HG02571 (cell line): ENCODE results near the gene PAM16.

Experiments
- ATAC-seq: cut with Tn5 transposase; IDR thresholded peaks from one replicate; pipeline ENCODE4 v1.9.1; 2021; ENCODE audit warnings: mild to moderate bottlenecking, moderate library complexity; ENCODE audit not compliant: unreplicated experiment

The PAM16 gene

DNA sequence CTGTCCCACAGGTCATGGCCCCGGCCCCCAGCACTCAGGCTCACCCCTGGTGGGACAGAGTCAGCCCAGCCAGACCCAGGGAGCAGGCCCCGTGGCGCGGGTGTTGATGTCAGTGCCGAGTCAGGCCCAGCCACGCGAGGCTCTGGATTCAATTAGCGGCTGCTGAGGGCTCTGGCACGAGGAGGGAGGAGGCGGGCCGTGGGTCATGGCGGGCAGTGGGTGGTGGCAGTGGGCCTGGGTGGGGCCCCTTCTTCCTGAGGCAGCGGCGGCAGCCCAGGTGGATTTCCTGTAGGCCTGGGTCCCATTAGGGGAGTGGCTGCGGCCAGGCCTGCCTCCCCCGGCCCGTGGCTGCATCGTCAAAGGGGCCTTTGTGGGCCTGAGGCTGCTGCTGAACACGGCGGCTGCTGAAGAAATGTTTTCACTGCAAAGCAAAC is 33.4 kb upstream of the PAM16 start:
- ATAC-seq: no peak

DNA sequence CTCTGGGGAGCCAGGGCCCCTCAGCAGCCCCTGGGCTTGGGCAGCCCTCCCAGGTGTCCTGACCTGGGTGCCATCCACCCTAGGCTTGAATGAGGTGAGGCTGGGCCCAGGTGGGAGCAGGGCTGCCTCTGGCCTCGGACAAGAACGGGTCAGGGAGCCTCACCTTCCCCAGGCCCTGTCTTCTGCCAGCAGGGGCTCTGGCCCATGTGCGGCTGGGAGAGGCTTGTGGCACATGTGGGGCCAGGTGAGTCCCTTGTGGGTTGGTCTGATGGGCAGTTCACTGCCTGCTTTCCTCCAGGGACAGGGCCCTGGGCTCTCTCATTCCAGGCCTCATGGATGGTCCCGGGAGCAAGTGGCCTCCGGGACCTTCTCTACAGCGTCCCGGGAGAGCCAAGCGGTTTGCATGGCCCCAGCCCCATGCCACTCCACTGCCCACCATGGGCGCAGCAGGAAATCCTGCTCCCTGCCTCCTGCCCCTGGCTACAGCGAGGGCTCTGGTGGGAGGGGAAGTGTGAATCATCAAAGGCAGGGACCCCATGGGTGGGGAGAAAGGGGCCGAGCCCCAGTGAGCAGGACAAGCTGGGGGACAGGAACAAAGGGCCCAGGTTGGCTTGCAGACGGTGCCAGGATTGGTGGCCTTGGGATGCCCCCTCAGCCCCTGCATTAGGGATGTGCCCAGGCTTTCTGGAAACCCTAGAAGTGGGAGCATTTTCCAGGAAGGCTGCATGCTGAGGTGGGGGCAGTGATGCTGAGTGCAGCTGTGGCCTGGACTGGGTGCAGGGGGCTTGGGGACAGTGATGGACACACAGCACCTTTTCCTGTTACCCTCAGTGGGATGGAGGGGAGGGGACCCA is 32.7 kb upstream of the PAM16 start:
- no peak for ATAC-seq

DNA sequence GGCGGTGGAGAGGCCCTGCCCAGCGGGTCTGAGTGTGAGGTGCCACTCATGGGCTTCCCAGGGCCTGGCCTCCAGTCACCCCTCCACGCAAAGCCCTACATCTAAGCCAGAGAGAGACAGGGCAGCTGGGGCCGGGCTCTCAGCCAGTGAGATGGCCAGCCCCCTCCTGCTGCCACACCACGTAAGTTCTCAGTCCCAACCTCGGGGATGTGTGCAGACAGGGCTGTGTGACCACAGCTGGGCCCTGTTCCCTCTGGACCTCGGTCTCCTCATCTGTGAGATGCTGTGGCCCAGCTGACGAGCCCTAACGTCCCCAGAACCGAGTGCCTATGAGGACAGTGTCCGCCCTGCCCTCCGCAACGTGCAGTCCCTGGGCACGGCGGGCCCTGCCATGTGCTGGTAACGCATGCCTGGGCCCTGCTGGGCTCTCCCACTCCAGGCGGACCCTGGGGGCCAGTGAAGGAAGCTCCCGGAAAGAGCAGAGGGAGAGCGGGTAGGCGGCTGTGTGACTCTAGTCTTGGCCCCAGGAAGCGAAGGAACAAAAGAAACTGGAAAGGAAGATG is 31.8 kb upstream of the PAM16 start:
- no peak for ATAC-seq

DNA sequence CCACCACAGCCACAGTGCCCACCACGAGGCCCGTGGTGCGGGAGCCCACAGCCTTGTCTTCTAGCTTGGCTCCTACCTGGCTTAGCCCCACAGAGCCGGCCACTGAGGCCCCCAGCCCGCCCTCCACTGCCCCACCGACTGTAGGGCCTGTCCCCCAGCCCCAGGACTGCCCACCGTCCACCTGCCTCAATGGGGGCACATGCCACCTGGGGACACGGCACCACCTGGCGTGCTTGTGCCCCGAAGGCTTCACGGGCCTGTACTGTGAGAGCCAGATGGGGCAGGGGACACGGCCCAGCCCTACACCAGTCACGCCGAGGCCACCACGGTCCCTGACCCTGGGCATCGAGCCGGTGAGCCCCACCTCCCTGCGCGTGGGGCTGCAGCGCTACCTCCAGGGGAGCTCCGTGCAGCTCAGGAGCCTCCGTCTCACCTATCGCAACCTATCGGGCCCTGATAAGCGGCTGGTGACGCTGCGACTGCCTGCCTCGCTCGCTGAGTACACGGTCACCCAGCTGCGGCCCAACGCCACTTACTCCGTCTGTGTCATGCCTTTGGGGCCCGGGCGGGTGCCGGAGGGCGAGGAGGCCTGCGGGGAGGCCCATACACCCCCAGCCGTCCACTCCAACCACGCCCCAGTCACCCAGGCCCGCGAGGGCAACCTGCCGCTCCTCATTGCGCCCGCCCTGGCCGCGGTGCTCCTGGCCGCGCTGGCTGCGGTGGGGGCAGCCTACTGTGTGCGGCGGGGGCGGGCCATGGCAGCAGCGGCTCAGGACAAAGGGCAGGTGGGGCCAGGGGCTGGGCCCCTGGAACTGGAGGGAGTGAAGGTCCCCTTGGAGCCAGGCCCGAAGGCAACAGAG is 31.0 kb upstream of the PAM16 start:
- no peak for ATAC-seq

- no peak for ATAC-seq
Measured at GRCh38 chr16:4381072-4381934, 30.2 kb upstream of the PAM16 start.

GRCh38 chr16:4380119-4381063 is 29.3 kb upstream of the PAM16 start:
- no peak for ATAC-seq

GRCh38 chr16:4378999-4379690 is 28.0 kb upstream of the PAM16 start:
- no peak for ATAC-seq

DNA sequence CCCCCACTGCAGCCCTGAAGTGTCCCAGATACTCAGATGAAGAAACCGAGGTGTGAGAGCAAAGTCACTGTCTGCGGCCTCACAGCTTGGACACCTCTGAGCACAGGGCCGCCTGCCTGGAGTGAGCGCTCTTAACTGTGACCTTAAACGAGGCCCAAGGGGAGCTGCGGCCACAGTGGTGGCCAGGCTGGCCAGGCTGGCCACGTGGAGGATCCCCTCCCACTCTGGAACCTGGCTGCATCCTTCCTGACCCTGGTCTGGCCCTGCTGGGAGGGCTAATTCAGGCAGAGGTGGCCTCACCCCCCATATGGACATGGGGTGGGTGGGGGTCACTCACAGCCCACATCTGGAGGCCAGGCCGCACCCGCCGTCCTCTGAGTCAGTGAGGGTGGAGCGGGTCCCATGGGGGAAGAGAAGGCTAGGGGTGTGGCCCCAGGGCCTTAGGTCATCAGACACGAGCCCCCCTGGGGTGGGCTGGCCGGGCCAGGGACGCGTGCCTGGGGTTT is 27.1 kb upstream of the PAM16 start:
- no peak for ATAC-seq

DNA sequence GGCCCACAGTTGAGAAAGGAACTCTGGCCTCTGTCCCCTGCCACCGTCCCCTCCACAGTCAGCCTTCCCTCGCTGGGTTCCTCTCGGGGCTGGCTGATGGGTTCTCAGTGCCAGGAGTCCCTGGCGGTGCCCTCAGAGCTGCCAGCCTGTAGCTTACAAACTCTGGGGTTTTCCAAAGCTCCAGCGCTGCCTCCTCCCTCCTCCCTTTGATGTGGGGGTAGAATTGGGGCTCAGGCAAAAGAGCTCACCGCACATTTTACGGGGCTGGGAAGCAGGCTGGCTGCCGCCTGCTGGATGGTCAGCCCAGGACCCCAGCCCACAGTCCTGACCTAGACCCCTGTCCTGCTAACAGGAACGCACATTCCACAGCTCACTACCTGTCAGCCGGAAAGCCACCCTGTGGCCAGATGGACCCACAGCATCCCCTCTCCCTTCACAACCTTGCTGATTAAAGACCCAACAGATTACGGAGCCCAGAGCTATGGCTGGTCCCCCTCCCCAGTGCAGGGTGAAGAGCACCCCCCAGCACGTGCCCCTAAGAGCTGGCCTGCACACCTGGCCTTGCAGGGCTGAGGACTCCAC is 26.5 kb upstream of the PAM16 start:
- no peak for ATAC-seq

DNA sequence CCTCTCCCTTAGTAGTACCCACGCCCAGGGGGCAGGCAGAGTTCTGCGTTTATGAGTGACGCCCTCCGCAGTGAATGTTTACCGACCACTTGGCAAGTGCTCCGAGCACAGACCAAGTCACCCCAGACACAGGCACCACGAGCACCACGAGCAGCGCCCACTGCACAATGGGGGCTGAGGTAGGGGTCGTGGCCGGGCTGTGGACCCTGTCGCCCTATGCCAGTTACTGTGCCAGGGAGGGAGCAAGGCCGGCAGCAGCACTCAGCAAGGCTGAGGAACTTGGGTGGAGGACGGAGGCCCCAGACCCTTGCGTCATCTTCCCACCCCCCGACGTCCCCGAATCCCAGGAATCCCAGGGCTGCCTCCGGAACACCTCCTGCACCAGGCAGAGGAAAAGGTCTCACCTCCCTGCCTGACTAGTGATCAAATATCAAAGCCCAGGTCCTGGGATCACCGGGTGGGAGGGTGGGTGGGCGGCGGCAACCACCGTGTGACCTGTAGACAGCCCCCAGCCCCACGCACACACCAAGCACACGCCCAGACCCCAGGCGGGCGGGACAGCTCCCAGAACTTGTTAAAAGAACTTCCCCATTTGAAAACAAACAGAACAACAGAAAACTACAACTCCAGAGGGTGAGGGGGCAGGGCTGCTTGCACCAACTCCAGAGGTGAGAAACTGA is 25.9 kb upstream of the PAM16 start:
- no peak for ATAC-seq

DNA sequence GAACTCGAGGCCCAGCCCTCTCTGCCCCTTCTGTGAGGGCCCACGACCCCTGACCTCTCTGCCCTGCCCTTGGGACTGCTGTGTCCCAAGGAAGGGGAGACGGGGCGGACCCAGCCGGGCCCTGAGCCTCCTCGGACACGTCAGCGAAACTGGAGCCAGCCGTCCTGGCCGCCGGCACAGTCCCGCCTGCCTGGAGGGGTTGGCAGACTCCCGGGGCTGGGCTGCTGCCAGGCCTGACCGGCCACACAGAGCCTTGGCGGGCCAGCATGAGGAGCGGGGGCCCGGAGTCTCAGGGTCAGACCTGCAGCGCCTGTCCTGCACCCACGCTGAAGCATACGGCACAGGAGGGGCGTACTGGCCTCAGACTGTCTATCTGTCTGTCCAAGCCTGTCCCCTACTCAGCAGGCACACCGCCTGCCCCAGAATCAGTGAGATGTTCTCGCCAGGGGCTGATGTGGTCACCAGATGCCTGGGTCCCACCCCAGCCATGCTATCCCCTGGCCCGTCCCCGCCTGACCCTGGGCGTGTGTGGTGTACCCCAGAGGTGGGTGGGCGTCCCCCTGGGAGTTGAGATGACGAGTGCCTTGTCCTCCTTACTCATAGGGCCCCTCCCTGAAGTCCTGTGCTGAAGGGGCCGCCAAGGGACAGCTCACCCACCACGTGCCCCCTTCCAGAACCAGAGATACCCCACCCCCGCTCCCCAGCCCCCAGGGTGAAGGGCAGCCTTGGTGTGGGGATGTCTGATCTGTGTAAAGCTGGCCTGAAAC is 25.2 kb upstream of the PAM16 start:
- no peak for ATAC-seq

DNA sequence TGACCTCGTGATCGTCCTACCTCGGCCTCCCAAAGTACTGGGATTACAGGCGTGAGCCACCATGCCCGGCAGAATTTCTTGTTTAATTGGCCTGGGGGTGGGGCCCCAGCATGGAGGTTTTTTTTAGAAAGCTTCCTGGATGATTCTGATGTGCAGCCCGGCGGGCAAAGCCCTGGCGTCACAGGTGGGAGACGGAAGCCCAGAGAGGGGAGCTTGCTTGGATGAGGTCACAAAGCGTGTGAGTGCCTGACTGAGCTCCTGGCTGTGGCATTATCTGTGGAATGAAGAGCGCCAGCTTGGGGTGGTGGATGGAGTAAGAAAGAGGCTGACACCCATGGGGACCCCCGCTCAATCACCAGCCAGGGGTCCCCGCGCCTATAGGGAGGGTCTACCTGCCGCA is 24.6 kb upstream of the PAM16 start:
- no peak for ATAC-seq

GRCh38 chr16:4373909-4374742 is 23.0 kb upstream of the PAM16 start:
- no peak for ATAC-seq

DNA sequence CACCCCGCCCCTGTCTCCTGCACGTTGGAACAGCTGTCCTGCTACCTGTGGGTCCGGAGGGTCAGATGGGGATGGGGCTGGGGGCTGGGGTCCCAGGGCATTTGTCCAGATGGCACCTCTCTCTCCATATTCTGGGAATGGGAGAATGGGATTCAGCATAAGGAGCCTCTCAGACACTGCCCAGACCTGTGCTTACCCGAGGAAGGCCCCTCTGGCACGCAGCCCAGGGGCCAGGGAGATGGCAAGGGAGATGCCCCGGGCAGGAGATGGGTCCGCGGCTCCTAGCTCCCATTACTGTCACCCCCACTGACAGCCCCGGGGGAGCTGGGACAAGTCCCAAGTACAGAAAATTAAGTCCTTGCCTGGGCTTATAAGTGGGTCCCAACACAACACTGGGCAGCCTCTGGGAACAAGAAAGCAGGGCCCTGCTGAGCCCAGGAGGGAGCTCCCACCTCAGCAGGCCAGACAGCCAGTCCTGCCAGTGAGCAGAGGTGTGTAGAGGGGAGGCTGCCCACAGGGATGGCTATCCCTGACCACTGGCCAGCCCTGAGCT is 22.3 kb upstream of the PAM16 start:
- ATAC-seq: no peak

DNA sequence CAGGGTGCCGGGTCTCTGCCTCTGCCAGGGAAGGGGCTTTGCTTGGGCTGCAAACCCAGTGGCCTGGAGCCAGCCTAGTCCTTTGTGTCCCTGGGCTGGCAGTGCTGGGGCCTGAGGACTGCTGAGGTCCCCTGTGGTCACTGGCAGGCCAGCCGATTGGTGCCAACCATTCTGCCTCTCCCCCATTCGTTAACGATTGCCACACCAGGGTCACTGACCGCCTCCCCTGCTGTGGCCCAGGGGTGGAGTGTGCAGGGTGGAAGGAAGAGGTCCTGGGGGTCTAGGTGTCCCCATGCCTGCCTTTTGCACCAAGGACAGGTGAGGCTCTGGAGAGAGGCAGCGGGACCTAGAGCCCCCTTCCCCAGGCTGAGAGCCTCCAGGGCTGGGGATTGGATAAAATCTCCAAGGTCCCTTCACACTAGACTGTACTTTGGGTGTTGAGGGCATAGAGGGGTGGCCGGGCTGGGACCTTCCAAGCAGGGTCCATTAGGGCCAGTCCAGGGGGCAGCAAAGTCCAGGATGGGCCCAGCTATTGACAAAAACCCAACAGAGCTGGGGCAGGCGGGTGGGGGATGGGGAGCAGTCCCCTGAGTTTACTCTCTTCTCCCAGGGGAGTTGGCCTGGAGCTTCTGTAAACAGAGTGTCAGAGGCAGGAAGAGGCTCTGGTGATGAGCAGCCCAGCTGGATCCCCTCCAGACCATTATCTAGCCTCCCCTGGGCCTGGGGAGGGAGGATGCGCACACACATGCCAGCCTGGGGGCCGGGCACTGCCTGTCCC is 21.6 kb upstream of the PAM16 start:
- ATAC-seq: no peak
